ENCODE measurements around the gene USP36. TPM values are rescaled to one million over a fixed set of nuclear protein-coding genes. Genes with fewer than 3 reads are reported as not detected.
A peak's percentile ranks its signal among the peaks of the same experiment; 100 is the strongest.

Gene USP36
- total and polyA plus RNA-seq, 8 donors, result 29.2 to 53.7 (median 45.0) TPM

- peak overlapping the region; percentile 64 to 70 for H3K27ac ChIP-seq
- H3K27me3 ChIP-seq, result no peaks in the 10 kb centered on the region
- no peak for DNase-seq
- no peaks in the 10 kb centered on the region for H3K9me3 ChIP-seq
- H3K36me3 ChIP-seq, result peaks cover 0 to 33% of the 10 kb centered on the region in 2 donors
- peaks cover 4 to 36% of the 10 kb centered on the region in 2 donors for H3K4me1 ChIP-seq
- no peak for ATAC-seq
- intact Hi-C loops (cut with DNase I), result no loop called here
- H3K4me3 ChIP-seq, result no peak overlapping the region
- no peak for TF ChIP-seq CTCF (IDR thresholded peaks at IDR 0.05)
Observed at GRCh38 chr17:78861229-78861628, 20.6 kb upstream of the USP36 start.

GRCh38 chr17:78859051-78859450, 18.4 kb upstream of the USP36 start:
- H3K36me3 ChIP-seq, result peaks cover 0 to 55% of the 10 kb centered on the region in 2 donors
- ATAC-seq, result no peak

GRCh38 chr17:78857266-78857665, 16.7 kb upstream of the USP36 start:
- H3K9me3 ChIP-seq, result no peaks in the 10 kb centered on the region
- no peak overlapping the region for H3K4me3 ChIP-seq
- H3K27ac ChIP-seq, result no peak overlapping the region
- peaks cover 0 to 10% of the 10 kb centered on the region in 2 donors for H3K4me1 ChIP-seq
- TF ChIP-seq CTCF (IDR thresholded peaks at IDR 0.05), result no peak
- intact Hi-C loops (cut with DNase I), result no loop called here
- peaks cover 0 to 69% of the 10 kb centered on the region in 2 donors for H3K36me3 ChIP-seq
- H3K27me3 ChIP-seq, result no peaks in the 10 kb centered on the region
- DNase-seq (no peak), ATAC-seq (no peak)

More at GRCh38 chr17:78859051-78859450, 18.4 kb upstream of the USP36 start:
- no peak for DNase-seq
- Histone ChIP-seq H3K27ac (no peak overlapping the region), H3K27me3 (no peaks in the 10 kb centered on the region), H3K4me3 (no peak overlapping the region), H3K9me3 (no peaks in the 10 kb centered on the region), H3K4me1 (peaks cover 0 to 19% of the 10 kb centered on the region in 2 donors)
- intact Hi-C loops (cut with DNase I), result no loop called here
- no peak for TF ChIP-seq CTCF (IDR thresholded peaks at IDR 0.05)

GRCh38 chr17:78855561-78856165, 15.0 kb upstream of the USP36 start:
- no peak overlapping the region for H3K27ac ChIP-seq
- intact Hi-C loops (cut with DNase I), result no loop called here
- no peaks in the 10 kb centered on the region for H3K4me1 ChIP-seq
- no peak overlapping the region for H3K4me3 ChIP-seq
- no peaks in the 10 kb centered on the region for H3K27me3 ChIP-seq
- DNase-seq (peak in 1 of 4 donors; percentile 70), ATAC-seq (no peak)
- no peak for TF ChIP-seq CTCF (IDR thresholded peaks at IDR 0.05)
- peaks cover 0 to 66% of the 10 kb centered on the region in 2 donors for H3K36me3 ChIP-seq
- H3K9me3 ChIP-seq, result no peaks in the 10 kb centered on the region

- no peak for TF ChIP-seq CTCF (IDR thresholded peaks at IDR 0.05)
- ATAC-seq (no peak), DNase-seq (no peak)
- Histone ChIP-seq H3K4me1 (no peaks in the 10 kb centered on the region), H3K27me3 (no peaks in the 10 kb centered on the region), H3K27ac (no peak overlapping the region), H3K9me3 (no peaks in the 10 kb centered on the region), H3K36me3 (peaks cover 0 to 60% of the 10 kb centered on the region in 2 donors), H3K4me3 (no peak overlapping the region)
- intact Hi-C loops (cut with DNase I), result no loop called here
Observed at GRCh38 chr17:78854508-78854907, 13.9 kb upstream of the USP36 start.

Measured in left lung (tissue), 10 donors.